Loucy (cell line): ENCODE results near the gene NPEPL1.

Source experiments
- H2AFZ ChIP-seq: fragments of 200-600 bp; sonication (generic); 2 replicates; pipeline ENCODE4 v1.6.0; 2016; ENCODE audit warnings: antibody characterized with exemption, mild to moderate bottlenecking, low read length, moderate library complexity
- H3F3A ChIP-seq: fragments of 200-600 bp; 2 replicates; pipeline ENCODE4 v1.6.0; 2016; ENCODE audit warnings: antibody characterized with exemption, low read depth, mild to moderate bottlenecking
- H3K27me3 ChIP-seq: fragments of 200-600 bp; sonication (generic); 2 replicates; pipeline ENCODE4 v1.6.1; 2014; ENCODE audit warnings: low read length, mild to moderate bottlenecking; ENCODE audit not compliant: insufficient read depth, poor library complexity, severe bottlenecking
- H3K36me3 ChIP-seq: fragments of 200-600 bp; sonication (generic); 2 replicates; pipeline ENCODE4 v1.6.1; 2016; ENCODE audit warnings: low read length; ENCODE audit not compliant: insufficient read depth
- H3K4me1 ChIP-seq: fragments of 200-600 bp; sonication (generic); 2 replicates; pipeline ENCODE4 v1.5.1; 2014; ENCODE audit warnings: low read length, mild to moderate bottlenecking; ENCODE audit not compliant: insufficient read depth, poor library complexity, severe bottlenecking
- H3K4me2 ChIP-seq: fragments of 200-600 bp; sonication (generic); 2 replicates; pipeline ENCODE4 v1.6.0; 2014; ENCODE audit warnings: antibody characterized with exemption, low read length, low read depth, mild to moderate bottlenecking; ENCODE audit not compliant: poor library complexity, severe bottlenecking
- H3K4me3 ChIP-seq: fragments of 200-600 bp; sonication (generic); 2 replicates; pipeline ENCODE4 v1.5.1; 2014; ENCODE audit warnings: low read length, mild to moderate bottlenecking, mixed read lengths; ENCODE audit not compliant: poor library complexity, severe bottlenecking
- H3K79me2 ChIP-seq: fragments of 200-600 bp; sonication (generic); 2 replicates; pipeline ENCODE4 v1.6.1; 2014; ENCODE audit warnings: low read length; ENCODE audit not compliant: insufficient read depth
- H3K9ac ChIP-seq: fragments of 200-600 bp; sonication (generic); 2 replicates; pipeline ENCODE4 v1.6.0; 2014; ENCODE audit warnings: mild to moderate bottlenecking, low read depth, low read length, moderate library complexity; ENCODE audit not compliant: poor library complexity, severe bottlenecking
- H3K9me2 ChIP-seq: fragments of 200-600 bp; sonication (generic); replicated peaks from 2 replicates; pipeline ENCODE4 v1.6.1; 2016; ENCODE audit warnings: low read depth, low read length, mixed read lengths
- H3K9me3 ChIP-seq: fragments of 200-600 bp; sonication (generic); 2 replicates; pipeline ENCODE4 v1.6.1; 2014; ENCODE audit warnings: mild to moderate bottlenecking, antibody characterized with exemption, low read length, low read depth; ENCODE audit not compliant: insufficient read depth
- H4K20me1 ChIP-seq: fragments of 200-600 bp; sonication (generic); 2 replicates; pipeline ENCODE4 v1.6.0; 2014; ENCODE audit warnings: antibody characterized with exemption, low read length, mild to moderate bottlenecking; ENCODE audit not compliant: insufficient read depth, poor library complexity, severe bottlenecking
- CTCF ChIP-seq: fragments of 200-600 bp; sonication (generic); conservative IDR thresholded peaks from 2 replicates; pipeline ENCODE4 v1.5.1; 2014; ENCODE audit warnings: mild to moderate bottlenecking, antibody characterized with exemption, low read length
- EZH2phosphoT487 ChIP-seq: fragments of 200-600 bp; IDR thresholded peaks from 2 replicates; pipeline ENCODE4 v1.6.1; 2018; ENCODE audit warnings: antibody characterized with exemption, mild to moderate bottlenecking, moderate library complexity, borderline replicate concordance

Gene NPEPL1

DNA sequence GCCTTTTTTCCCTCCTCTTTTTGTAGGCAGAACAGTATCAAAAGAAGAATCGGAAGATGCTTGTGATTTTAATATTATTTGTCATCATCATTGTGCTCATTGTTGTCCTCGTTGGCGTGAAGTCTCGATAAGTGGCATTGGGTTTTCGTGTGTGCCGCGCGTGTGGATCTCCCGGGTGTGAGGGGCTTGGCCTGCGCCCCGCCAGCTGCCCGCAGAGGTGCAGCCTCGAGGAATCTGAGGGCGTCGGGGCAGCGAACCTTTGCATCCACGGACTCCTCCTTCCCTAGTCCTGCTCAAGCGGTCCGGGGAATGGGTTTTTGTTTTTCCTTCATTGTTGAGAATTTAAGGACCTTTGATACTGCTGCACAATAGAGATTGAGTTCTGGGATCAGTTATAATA lies 16.4 kb upstream of the NPEPL1 start:
- H3K9me3 ChIP-seq: no peaks in the 10 kb centered on the region
- peaks cover 81% of the 10 kb centered on the region; the same call in 1 of the 2 replicates for H3K36me3 ChIP-seq
- H4K20me1 ChIP-seq: no peaks in the 10 kb centered on the region
- H3F3A ChIP-seq: no peaks in the 10 kb centered on the region
- no peak overlapping the region for H3K4me3 ChIP-seq
- TF ChIP-seq CTCF (no peak), EZH2phosphoT487 (no peak)
- no peaks in the 10 kb centered on the region for H3K4me1 ChIP-seq
- H3K27me3 ChIP-seq: no peaks in the 10 kb centered on the region
- H3K9me2 ChIP-seq: no peaks in the 10 kb centered on the region
- H3K79me2 ChIP-seq: no peaks in the 10 kb centered on the region
- no peak overlapping the region for H3K9ac ChIP-seq
- H3K4me2 ChIP-seq: no peak overlapping the region
- no peak overlapping the region for H2AFZ ChIP-seq

DNA sequence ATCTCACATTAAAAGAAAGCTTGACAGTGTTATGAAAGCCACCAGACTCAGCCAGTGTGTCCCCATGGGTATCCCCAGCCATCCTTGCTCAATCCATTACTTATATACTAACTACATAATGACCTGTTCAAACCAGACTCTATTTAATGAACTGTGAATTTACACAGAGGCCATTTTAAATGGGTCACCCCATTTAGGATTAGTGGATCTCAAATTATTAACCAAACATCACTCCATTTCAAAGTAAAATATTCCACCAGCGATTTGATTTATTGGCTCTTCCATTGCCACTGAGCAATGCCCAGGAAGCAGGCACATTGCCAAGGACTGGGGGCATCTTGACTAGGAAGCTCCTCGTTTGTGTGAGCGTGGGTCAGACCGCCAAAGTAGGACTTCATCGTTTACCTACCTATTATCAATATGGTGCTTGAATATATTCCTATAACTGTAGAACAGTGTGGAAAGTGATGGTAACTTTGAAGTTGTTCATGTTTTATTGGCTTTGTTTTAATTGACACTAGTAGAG lies 15.5 kb upstream of the NPEPL1 start:
- Histone ChIP-seq H3K36me3 (peaks cover 78% of the 10 kb centered on the region; the same call in 1 of the 2 replicates), H3F3A (no peaks in the 10 kb centered on the region), H3K4me3 (no peak overlapping the region), H4K20me1 (no peaks in the 10 kb centered on the region), H3K4me2 (no peak overlapping the region), H3K9me3 (no peaks in the 10 kb centered on the region), H3K4me1 (no peaks in the 10 kb centered on the region), H3K79me2 (no peaks in the 10 kb centered on the region), H3K9me2 (no peaks in the 10 kb centered on the region), H3K9ac (no peak overlapping the region), H2AFZ (no peak overlapping the region), H3K27me3 (no peaks in the 10 kb centered on the region)
- TF ChIP-seq CTCF (no peak), EZH2phosphoT487 (no peak)

GRCh38 chr20:58677808-58678207 lies 14.8 kb upstream of the NPEPL1 start:
- H2AFZ ChIP-seq: no peak overlapping the region
- no peak overlapping the region for H3K9ac ChIP-seq
- H3K27me3 ChIP-seq: no peaks in the 10 kb centered on the region
- H4K20me1 ChIP-seq: no peaks in the 10 kb centered on the region
- H3K4me3 ChIP-seq: no peak overlapping the region
- no peak overlapping the region for H3K4me2 ChIP-seq
- H3K4me1 ChIP-seq: no peaks in the 10 kb centered on the region
- H3K9me3 ChIP-seq: no peaks in the 10 kb centered on the region
- H3K9me2 ChIP-seq: no peaks in the 10 kb centered on the region
- H3K36me3 ChIP-seq: peaks cover 77% of the 10 kb centered on the region; the same call in 1 of the 2 replicates
- H3F3A ChIP-seq: no peaks in the 10 kb centered on the region
- no peaks in the 10 kb centered on the region for H3K79me2 ChIP-seq
- TF ChIP-seq CTCF (no peak), EZH2phosphoT487 (no peak)
